Ovary (tissue), 3 donors: Measurements from ENCODE around the gene SUSD3.

Experiments used
- CTCF ChIP-seq, 3 donors: fragments of 450-650 bp in 2 of 3; fragments of 200-600 bp in 1 of 3; IDR thresholded peaks; one replicate each; pipeline versions ENCODE4 v1.5.1 to v1.8.0; 2016 to 2022; ENCODE audit warnings: antibody characterized with exemption in 3 of 3, mild to moderate bottlenecking in 1 of 3
- EP300 ChIP-seq: sonication (generic); formaldehyde crosslinking; IDR thresholded peaks from one replicate; pipeline ENCODE4 v1.6.1; 2017; ENCODE audit warnings: antibody characterized with exemption
- POLR2A ChIP-seq: fragments of 450-650 bp; IDR thresholded peaks from one replicate; pipeline ENCODE4 v1.6.1; 2017; ENCODE audit warnings: antibody characterized with exemption, mild to moderate bottlenecking, moderate library complexity
- donor health status: DM: no; HTN: no; CAD: no.

- TF ChIP-seq CTCF (IDR thresholded peaks at IDR 0.05) (no peak), EP300 (no peak), POLR2A (no peak)
Observed at GRCh38 chr9:93054758-93055704, 3.5 kb upstream of the SUSD3 start.
